HL-60/S4 treated with retinoic acid at 250 ng/mL for 4 days and 3 days (cell line): ENCODE measurements around the gene GMPPB.

Experiments used
- in situ Hi-C: fragments of 300-500 bp; cut with MboI; formaldehyde crosslinking; loops from 2 replicates; pipeline ENCODE4 v1.7.0; 2022; ENCODE audit warnings: low sequenced_read_pairs

Gene GMPPB

DNA sequence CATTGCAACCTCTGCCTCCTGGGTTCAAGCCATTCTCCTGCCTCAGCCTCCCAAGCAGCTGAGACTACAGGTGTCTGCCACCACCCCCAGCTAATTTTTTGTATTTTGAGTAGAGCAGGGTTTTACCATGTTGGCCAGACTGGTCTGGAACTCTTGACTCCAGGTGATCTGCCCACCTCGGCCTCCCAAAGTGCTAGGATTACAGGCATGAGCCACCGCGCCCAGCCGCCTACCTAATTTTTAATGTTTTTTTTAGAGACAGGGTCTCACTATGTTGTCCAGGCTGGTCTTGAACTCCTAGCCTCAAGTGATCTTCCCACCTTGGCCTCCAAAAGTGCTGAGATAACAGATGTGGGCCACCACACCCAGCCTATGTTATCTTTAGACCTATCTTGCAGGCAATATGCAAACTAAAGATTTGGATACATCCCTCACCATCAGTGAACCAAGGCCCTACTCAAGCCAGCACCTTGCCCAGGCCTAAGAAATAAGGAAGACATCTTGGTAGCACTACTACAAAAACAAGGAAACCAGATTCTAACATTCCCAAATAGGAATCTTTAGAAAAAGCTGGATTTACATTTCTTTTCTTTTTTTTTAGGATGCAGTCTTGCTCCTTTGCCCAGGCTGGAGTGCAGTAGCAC, 6.3 kb upstream of the GMPPB start:
- in situ Hi-C loops: no loop called here

- in situ Hi-C loops: no loop called here
Measured at GRCh38 chr3:49727924-49728361, 4.2 kb upstream of the GMPPB start.

DNA sequence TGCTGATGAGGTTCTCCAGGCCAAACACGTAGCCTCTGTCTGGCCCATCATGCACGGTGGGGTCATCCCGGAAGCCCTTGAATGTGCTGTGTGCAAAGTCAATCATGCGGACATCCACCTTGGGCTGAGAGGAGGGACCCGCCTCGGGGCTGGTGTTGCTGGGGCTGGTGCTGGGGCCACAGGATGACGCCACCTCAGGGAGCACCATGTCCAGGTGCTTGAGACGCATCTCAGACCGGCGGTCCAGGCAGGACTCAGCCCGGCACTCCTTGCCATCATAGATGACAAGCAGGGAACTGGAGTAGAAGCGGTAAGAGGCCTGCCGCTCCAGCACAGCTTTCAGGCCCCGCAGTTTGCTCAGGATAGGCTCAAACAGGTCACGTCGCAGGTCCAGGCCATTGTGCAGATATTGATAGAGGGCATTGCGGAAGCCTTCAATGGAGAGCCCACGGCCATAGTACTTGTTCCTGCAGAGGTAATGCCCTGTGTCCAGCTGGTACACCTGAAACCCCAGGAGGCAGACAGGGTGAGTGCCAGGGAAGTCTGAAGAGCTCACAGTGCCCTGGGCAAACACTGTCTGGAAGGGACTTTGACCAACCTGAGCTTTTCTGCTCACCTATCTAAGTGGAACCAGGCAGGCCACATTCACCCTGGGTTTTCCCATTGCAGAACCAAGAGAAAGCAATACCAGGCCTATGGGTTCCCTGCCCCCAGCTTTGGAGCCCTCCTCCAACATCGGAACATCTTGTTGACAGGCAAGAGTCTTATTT, 3.6 kb upstream of the GMPPB start:
- in situ Hi-C loops: no loop called here

GRCh38 chr3:49725906-49726681, 2.3 kb upstream of the GMPPB start:
- in situ Hi-C loops: no loop called here

DNA sequence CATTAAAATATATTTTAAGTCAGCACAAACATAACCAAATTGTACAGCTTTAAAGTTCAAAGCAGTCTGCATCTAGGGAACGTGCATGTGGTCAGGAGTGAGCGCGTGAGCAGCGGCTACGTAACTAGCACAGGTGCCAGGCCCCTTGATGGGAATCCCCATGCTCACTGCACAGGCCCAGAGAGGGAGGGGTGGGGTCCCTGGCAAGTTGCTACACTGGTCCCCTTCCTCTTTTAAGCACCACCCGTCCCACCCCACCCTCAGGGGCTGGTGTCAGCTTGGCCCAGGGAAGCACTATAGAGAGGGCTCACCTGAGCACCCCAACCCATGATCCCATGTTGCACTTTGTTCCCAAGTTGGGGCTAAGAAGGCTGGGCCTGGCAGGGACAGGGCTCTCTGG, 835 bp upstream of the GMPPB start:
- in situ Hi-C loops: no loop called here

- in situ Hi-C loops: no loop called here
Measured at GRCh38 chr3:49723296-49723627, 489 bp downstream of the GMPPB start.

DNA sequence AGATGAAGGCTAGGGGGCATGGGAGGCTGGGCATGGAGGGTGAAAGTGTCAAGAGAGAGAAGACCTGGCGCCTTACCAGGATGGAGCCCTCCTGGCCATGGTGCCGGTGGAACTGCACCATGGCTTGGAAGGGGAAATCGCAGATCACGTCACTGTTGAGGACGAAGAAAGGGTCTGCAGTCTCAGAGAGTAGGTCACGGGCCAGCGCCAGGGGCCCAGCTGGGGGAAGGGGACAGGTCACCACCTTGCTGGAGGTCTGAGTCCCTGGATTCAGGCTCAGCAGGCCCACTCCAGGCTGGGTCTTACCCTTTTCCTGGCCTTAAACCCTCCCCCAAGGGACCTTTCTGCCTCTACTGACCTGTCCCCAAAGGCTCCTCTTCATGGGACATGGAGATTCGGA, 855 bp downstream of the GMPPB start:
- in situ Hi-C loops: no loop called here

DNA sequence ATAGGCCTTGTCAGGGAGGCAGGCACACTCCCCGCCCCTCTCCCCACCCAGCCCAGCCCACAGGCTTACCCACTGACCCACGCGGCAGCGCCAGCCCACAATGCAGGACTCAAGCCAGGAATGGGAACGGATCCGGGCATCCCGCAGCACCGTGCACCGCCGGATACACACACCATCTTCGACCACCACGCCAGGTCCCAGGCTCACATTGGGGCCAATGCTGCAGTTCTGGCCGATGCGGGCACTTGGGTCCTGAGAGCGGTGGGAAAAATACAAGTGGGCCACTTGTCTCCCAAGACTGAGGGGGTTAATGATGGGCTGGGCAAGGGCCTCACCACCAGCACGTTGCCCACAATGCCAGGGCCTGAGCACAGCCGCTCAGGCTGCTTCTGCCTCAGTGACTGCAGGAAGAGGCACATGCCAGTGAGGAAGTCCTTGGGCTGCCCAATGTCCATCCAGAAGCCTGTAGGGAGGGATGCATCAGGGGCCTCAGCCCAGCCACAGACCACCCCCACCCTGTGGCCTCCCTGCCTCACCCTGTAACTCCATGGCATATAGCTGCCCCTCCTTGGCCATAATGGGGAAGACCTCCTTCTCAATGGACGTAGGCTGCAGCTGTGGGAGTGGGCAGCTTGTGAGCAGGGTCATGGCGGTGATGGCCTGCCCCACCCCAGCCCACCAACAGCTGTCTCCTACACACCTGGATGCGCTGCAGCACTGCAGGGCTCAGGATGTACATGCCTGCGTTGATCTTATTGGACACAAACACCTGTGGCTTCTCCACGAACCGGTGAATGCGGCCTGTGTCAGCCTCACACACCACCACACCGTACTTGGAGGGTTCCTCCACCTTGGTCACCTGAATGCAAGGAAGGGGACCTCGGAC, 1.6 kb downstream of the GMPPB start:
- in situ Hi-C loops: no loop called here

- in situ Hi-C loops: no loop called here
Measured at GRCh38 chr3:49721596-49721895, 2.2 kb downstream of the GMPPB start.

DNA sequence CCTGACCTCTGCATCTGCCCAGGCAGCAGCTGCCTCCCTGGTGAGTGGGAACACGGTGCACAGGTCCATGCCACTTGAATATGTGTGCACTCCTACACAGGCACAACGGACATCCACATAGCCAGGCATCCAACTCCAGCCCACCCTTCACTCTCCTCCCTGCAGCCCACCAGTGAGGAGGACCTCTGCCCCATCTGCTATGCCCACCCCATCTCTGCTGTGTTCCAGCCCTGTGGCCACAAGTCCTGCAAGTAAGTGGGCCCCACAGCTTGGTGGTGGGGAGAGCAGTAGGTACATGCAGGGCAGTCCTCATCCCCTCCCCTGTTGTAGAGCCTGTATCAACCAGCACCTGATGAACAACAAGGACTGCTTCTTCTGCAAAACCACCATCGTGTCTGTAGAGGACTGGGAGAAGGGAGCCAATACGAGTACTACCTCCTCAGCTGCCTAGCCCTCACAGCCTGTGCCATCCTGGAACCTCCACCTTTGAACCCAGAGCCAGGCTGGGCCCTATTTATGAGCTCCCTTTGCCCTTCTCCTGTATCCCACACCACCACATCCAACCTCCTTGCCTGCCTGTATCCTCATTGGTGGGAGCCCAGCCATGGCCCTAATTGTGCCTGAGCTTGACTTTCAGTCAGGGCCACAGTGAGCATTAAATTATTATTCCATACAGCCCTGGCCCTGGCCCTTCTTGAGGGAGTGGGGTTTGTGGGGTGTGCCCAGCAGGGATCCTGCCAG, 2.7 kb downstream of the GMPPB start:
- in situ Hi-C loops: no loop called here

DNA sequence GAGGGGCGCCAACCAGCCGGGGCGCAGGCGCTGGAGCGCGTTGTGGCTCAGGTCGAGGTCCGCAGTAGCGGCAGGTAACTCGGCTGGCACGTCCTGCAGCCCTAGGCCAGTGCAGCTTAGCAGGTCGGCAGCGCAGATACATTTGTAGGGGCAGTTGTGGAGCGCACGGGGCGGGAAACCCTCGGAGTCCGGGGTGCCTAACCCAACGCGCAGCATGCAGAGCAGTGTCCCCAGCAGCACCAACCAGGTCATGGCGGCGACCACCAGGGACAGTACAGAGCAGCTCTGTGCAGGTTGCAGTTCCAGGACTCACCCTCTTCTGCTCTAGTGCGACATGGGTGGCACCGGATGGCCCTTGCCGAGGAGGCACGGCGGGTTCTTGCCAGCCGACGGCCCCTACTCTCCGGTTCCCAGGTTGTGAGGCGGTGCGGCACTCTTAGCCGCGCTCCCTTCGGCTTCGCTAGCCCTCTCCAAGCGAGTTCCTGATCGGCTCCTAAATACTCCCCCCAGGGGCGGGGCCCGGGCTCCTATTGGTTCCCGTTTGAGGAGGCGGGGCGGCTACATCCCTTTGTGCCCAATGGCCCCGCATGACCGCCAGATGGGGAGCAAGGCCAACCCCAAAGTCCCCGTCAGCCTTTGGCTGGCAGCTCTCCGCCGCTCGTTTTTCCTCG, 4.4 kb downstream of the GMPPB start, which contains the start of gene AMIGO3:
Gene AMIGO3 (minus strand): TSS at position 471 of the 671 bp plus-strand sequence. CDS start 219 bp downstream, at position 252.
- in situ Hi-C loops: no loop called here

- in situ Hi-C loops: no loop called here
Measured at GRCh38 chr3:49718858-49719213, 4.9 kb downstream of the GMPPB start.

DNA sequence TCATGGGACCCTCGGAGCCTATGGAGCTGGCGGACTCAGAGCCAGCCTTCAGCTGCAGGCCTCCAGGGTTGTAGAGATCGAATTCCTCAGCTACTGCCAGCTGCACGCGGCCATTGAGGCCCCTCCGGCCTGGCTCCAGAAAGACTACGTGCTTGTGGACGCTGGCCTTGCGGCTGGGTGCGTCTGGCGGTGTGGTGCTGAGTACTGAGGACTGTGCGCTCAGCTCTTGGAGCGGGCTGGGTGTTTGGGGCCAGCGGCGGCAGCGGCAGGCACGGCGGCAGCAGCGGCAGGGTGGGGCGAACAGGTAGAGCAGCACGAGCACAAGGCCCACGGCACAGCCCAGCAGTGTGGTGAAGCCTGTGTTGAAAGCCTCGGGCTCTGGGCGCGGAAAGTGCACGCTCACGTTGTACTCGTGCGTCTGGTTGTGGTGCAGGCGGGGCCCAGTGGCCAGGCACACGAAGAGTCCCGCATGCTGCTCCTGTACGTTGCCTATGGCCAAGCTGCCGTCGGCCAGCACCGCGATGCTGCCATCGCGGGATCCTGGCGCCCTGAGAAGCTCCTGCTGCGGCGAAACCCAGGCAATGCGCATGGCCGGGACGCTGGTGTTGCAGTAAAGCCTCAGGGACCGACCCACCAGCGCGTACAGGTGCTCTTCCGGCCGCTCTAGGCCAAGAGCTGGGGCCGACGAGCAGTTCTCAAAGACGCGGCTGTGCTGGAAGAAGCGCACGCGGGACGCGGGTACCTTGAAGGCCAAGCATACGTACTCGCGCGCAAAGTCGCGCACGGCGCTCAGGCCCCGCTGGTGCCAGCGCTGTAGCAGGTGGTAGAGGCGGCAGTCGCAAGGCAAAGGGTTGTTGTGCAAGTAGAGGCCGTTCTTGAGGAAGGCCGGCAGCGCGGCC, 5.5 kb downstream of the GMPPB start:
- in situ Hi-C loops: no loop called here

DNA sequence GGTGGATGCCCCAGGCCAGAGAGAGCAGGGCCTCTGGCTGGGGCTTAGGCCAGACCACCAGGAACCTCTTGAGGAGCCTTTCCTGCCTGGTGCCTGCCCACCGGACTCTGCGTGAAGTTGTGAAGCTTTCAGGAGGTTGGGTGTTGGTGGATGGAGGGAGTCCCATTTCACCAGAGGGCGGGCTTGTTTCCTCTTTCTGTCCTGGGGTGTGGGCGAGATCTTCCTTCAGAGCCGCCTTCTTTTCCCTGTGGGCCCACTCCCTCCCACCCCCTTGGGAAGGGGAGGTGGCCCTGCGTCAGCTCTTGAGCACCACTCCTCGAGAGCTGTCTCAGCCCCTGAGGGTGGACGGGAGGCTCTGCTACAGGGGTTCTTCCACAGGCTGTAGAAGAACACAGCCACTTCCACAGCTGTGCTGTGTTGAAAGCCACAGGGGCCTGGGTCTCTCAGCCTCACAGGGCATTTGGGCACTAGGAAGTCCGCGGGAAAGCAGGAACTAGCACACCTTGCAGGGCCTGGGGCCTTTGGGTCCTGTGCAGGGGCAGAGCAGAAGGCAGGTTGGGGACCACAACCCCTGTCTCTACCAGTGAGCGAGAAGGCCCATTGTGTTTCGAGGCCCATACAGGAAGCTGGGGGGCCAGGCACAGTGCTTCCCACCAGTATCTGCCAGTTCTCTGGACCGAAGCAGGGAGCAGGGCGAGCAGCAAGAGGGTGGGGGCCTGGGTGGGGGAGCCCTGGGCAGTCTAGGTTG, 6.4 kb downstream of the GMPPB start:
- in situ Hi-C loops: no loop called here

GRCh38 chr3:49716691-49717210, 7.0 kb downstream of the GMPPB start:
- in situ Hi-C loops: no loop called here

GRCh38 chr3:49716169-49716568, 7.6 kb downstream of the GMPPB start:
- in situ Hi-C loops: no loop called here

DNA sequence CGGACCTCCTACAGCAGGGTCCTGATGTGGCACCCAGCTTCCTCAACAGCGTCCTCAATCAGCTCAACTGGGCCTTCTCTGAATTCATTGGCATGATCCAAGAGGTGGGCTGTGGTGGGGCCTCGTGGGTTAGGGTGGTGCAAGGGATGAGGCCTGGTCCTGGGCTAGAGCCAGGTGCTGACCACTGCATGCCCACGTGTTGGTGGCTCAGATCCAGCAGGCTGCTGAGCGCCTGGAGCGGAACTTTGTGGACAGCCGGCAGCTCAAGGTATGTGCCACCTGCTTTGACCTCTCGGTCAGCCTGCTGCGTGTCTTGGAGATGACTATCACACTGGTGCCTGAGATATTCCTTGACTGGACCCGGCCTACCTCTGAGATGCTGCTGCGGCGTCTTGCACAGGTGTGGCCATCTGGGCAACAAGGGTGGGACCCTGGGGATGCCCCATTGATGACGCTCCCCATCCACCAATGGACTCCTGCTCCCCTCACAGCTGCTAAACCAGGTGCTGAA, 8.1 kb downstream of the GMPPB start:
- in situ Hi-C loops: no loop called here
